ENCODE results near the gene CPTP. TPM values are rescaled to one million over a fixed set of nuclear protein-coding genes. Genes with fewer than 3 reads are reported as not detected.
"Not testable (repeated sequence)": the region's sequence is repeated elsewhere in the genome, so short reads cannot be mapped to it uniquely, and the experiment has no call there.

Gene CPTP
- total RNA-seq, 1 donor from 2014 or later: 40.1 TPM

DNA sequence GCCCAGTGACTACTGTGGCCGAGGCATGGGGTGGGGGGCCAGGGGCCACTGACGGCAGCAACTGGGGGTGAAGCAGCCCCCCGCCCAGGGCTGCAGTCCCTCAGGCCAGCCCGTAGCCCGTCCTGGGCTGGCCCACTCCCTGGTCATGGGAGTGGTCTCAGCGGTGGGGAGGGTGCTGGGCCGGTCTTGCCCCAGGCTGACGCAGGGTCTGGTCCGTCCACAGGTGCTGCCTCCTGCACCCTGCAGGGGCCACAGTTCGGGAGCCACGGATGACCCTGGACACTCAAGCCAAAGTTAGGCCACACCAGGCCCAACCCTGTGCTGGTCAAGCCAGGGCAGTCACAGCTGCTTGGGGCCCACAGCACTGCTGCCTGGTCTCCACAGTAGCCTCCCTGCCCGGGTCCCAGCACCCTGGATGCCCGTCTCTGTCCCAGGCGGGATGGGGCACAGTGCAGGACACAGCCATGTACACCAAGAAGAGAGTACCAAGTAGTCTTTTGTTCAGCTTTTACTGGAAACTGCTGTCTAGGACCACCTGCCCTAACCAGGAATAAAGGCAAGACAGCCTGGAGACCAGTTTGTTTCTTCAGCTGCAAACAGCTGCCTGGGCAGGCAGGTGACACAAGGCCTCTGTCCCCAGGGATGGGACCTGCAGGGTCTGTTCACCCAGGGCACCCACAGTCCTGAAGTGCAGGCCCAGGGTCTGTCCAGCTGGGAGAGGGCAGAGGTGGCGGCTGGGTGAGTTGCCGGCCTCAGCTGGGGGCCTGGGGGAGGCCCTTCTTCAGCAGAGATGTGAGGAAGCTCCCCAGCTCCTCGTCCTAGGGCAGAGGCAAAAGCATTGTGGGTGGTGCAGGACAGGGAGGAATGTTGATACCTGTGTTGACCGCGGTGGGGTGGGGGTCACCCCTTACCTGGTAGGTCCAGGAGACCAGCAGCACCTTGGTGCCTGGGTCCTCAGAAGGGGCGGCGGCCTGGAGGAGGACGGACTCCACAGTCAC, 13.2 kb upstream of the CPTP start:
- no peak overlapping the region for H3K4me3 ChIP-seq (ENCODE audit: low read depth, low read length)
- TF ChIP-seq, protein P1, sequence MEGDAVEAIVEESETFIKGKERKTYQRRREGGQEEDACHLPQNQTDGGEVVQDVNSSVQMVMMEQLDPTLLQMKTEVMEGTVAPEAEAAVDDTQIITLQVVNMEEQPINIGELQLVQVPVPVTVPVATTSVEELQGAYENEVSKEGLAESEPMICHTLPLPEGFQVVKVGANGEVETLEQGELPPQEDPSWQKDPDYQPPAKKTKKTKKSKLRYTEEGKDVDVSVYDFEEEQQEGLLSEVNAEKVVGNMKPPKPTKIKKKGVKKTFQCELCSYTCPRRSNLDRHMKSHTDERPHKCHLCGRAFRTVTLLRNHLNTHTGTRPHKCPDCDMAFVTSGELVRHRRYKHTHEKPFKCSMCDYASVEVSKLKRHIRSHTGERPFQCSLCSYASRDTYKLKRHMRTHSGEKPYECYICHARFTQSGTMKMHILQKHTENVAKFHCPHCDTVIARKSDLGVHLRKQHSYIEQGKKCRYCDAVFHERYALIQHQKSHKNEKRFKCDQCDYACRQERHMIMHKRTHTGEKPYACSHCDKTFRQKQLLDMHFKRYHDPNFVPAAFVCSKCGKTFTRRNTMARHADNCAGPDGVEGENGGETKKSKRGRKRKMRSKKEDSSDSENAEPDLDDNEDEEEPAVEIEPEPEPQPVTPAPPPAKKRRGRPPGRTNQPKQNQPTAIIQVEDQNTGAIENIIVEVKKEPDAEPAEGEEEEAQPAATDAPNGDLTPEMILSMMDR (conservative IDR thresholded peaks at IDR 0.05; ENCODE audit: low read depth, low read length): no peak
- no peak for DNase-seq (ENCODE audit: low read depth)

DNA sequence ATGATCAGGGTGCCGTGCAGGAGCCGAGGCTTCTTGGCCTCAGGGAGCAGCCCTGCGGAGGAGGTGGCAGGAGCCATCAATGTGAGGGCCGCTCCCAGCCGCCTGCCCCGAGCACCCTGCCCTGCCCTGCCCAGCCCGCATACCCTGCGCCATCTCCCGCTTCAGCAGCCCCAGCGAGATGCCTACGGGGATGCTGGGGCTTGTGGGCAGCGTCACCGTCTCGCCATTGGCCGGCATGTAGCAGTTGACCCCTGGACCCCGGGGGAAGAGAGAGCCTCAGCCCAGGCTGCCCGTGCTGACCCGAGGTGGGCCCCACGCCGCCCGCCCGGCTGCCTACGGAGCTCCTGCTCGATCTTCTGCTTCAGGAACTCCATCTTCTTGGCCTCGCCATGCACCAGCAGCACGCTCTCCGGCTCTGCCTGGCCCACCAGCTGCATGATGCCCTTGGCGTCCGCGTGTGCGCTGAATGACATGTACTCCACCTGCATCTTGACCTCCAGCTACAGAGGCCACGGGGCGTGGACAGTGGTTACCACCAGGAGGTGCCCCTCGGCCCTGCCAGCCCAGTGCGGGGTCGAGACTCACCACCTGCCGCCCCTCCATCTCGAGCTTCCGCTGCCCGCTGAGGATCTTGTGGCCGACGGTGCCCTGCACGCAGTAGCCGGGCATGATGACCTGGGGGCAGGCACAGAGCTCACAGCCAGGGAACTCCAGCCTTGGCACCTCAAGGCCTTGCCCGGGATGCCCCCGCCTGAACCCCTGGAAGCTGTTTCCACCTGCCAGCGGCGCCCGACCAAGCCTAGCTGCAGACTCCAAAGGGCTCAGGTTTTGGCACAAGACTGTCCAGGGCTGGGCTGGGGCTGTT, 11.9 kb upstream of the CPTP start:
- H3K4me3 ChIP-seq (ENCODE audit: low read depth, low read length): no peak overlapping the region
- no peak for DNase-seq (ENCODE audit: low read depth)
- TF ChIP-seq, protein P1 (conservative IDR thresholded peaks at IDR 0.05; ENCODE audit: low read depth, low read length): no peak

- no peak for DNase-seq (ENCODE audit: low read depth)
- TF ChIP-seq, protein P1 (conservative IDR thresholded peaks at IDR 0.05; ENCODE audit: low read depth, low read length): no peak
- H3K4me3 ChIP-seq (ENCODE audit: low read depth, low read length): no peak overlapping the region
Measured at GRCh38 chr1:1313500-1314236, 10.9 kb upstream of the CPTP start.

DNA sequence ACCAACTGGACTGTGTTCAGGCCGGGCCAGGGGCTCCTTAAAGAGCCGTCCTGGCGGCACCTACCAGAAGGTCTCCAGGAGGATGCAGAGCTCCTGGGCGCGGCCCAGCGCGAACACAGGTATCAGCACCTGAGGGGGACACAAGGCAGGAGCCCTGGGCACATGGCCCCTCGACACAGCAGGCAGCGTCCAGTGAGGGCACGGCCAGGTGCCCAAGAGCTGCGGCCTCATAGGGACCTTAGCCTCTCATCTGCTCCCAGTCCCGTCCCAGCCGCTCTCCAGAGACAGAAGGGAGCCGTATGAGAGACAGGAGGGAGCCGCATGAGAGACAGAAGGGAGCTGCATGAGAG, 10.4 kb upstream of the CPTP start:
- no peak overlapping the region for H3K4me3 ChIP-seq (ENCODE audit: low read depth, low read length)
- TF ChIP-seq, protein P1 (conservative IDR thresholded peaks at IDR 0.05; ENCODE audit: low read depth, low read length): no peak
- DNase-seq (ENCODE audit: low read depth): no peak

GRCh38 chr1:1314678-1315335, 9.8 kb upstream of the CPTP start:
- no peak overlapping the region for H3K4me3 ChIP-seq (ENCODE audit: low read depth, low read length)
- TF ChIP-seq, protein P1 (conservative IDR thresholded peaks at IDR 0.05; ENCODE audit: low read depth, low read length): no peak
- DNase-seq (ENCODE audit: low read depth): no peak

DNA sequence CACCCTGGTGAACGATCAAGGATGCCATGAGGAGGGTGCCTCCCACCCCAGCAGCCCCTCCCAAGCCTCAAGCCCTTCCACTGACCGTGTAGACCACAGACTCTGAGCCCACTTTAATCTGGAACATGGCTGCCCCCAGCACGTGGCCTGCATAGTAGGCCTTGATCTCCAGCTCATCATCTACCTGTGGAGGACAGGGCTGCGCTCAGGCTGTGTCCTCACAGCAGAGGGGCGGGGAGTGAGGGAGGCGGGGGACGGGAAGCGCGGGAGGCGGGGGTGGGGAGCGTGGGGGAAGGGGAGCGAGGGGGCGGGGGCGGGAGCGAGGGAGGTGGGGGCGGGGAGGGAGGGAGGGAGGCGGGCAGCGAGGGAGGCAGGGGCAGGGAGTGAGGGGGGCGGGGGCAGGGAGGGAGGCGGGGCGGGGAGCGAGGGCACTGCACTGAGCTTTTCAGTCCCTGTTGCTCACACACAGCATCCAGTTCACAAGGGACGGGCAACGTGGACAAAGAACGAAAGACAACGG, 9.1 kb upstream of the CPTP start:
- DNase-seq (ENCODE audit: low read depth): no peak
- no peak overlapping the region for H3K4me3 ChIP-seq (ENCODE audit: low read depth, low read length)
- TF ChIP-seq, protein P1 (conservative IDR thresholded peaks at IDR 0.05; ENCODE audit: low read depth, low read length): no peak

DNA sequence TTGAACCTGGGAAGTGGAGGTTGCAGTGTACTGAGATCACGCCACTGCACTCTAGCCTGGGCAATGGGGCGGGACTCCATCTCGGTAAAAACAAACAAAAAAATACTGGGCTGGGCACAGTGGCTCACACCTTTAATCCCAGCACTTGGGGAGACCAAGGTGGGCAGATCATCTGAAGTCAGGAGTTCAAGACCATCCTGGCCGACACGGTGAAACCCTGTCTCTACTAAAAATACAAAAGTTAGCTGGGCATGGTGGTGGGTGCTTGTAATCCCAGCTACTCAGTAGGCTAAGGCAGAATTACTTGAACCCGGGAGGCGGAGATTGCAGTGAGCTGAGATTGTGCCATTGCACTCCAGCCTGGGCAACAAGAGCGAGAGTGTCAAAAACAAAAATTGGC, 8.4 kb upstream of the CPTP start:
- not testable (repeated sequence) for H3K4me3 ChIP-seq (ENCODE audit: low read depth, low read length); DNase-seq (ENCODE audit: low read depth)

Measured in epithelial cell of proximal tubule (primary cell).